H1 (cell line): ENCODE data around the gene HDAC9. TPM values are rescaled to one million over a fixed set of nuclear protein-coding genes. Genes with fewer than 3 reads are reported as not detected.

Experiments
- CBX5 ChIP-seq: fragments of 300-800, 300-1000 bp; sonication (generic); IDR thresholded peaks from 2 replicates; pipeline ENCODE4 v1.7.1; 2016; ENCODE audit warnings: antibody characterized with exemption, low read length, low read depth
- CHD7 ChIP-seq: fragments of 300-600 bp; sonication (generic); IDR thresholded peaks from 2 replicates; pipeline ENCODE4 v1.7.1; 2012; ENCODE audit warnings: low read length, moderate library complexity, mild to moderate bottlenecking, inconsistent platforms; ENCODE audit not compliant: insufficient replicate concordance
- FOSL1 ChIP-seq: IDR thresholded peaks from 2 replicates; pipeline ENCODE4 v1.6.1; 2011; ENCODE audit warnings: mild to moderate bottlenecking, low read depth, low read length, moderate library complexity; ENCODE audit not compliant: insufficient read depth
- RFX5 ChIP-seq: IDR thresholded peaks from 2 replicates; pipeline ENCODE4 v1.6.1; 2011; ENCODE audit warnings: low read depth, low read length, improper control_type of control experiment, borderline replicate concordance
- TAF1 ChIP-seq: IDR thresholded peaks from 2 replicates; pipeline ENCODE4 v1.6.1; 2011; ENCODE audit warnings: mild to moderate bottlenecking, low read depth, low read length
- polyA plus RNA-seq, 7 experiments: library from polyadenylated mRNA; depleted of rRNA in 3 of 7; stranded (reverse) in 5 of 7; unstranded in 2 of 7; fragments of >200 nt in 5 of 7; fragments of 200-250 nt in 2 of 7; gene quantifications; 1 replicate in 5 of 7; 2 replicates in 1 of 7; 4 replicates in 1 of 7; pipeline versions ENCODE4 v1.2.1 to v1.2.3, GENCODE V29; 2011 to 2013; ENCODE audit warnings: missing spikeins in 2 of 7, mixed read lengths in 2 of 7
- total RNA-seq: library from RNA; stranded (reverse); fragmentation: NEBNext Ultra II Directional; extraction: Animal tissue kit (Norgen Biotek cat#: 25700); gene quantifications from 2 replicates; pipeline ENCODE4 v1.2.1, GENCODE V29; 2021

HDAC9 gene
- total and polyA plus RNA-seq, 2 of the 8 experiments (the other 6 are each of a cell fraction or from before 2014, with no cell fraction given): 9.5 to 13.1 TPM

- TF ChIP-seq CHD7 (no peak), RFX5 (no peak), FOSL1 (no peak), CBX5 (no peak), TAF1 (no peak)
These were observed 40.9 kb downstream of the HDAC9 start (continued) for GRCh38 chr7:18536486-18536885.
